ENCODE measurements around the gene POLE.

DNA sequence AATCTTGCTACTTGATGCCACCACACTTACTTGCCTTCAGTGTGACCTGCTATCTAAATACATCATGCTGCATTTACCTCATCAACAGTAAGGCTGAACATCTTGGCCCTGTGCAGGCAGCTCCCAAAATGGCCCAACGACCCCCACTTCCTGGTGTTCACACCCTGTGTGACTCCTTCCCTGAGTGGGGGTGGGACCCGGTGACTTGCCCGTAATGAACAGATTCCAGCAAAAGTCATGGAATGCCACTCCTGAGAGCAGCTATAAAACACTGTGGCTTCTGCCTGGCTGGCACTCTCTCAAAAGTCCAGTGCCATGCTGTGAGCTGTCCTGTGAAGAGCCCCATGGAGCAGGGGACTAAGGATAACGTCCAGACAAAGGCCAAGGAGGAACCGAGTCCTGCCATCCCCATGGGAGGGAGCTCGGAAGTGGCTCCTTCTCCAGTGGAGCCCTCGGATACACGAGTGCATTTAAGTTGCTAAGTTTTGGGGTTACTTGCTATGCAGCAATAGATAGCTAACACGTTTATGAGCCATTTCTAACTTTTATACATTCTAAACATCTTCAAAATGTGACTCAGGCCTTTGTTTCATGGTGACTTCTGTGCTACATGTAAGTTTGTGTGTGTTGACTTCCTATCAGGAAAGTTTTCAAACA lies 35.6 kb downstream of the POLE start:
- no peak for TF ChIP-seq EZH2 (IDR thresholded peaks at IDR 0.05; ENCODE audit: low read length, unreplicated experiment)
- TF ChIP-seq, protein P1, sequence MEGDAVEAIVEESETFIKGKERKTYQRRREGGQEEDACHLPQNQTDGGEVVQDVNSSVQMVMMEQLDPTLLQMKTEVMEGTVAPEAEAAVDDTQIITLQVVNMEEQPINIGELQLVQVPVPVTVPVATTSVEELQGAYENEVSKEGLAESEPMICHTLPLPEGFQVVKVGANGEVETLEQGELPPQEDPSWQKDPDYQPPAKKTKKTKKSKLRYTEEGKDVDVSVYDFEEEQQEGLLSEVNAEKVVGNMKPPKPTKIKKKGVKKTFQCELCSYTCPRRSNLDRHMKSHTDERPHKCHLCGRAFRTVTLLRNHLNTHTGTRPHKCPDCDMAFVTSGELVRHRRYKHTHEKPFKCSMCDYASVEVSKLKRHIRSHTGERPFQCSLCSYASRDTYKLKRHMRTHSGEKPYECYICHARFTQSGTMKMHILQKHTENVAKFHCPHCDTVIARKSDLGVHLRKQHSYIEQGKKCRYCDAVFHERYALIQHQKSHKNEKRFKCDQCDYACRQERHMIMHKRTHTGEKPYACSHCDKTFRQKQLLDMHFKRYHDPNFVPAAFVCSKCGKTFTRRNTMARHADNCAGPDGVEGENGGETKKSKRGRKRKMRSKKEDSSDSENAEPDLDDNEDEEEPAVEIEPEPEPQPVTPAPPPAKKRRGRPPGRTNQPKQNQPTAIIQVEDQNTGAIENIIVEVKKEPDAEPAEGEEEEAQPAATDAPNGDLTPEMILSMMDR (conservative IDR thresholded peaks at IDR 0.05; ENCODE audit: low read depth, low read length), result no peak
